Measurements from ENCODE around the gene SNX7. TPM values are rescaled to one million over a fixed set of nuclear protein-coding genes. Genes with fewer than 3 reads are reported as not detected.

SNX7 gene
- total RNA-seq, 1 donor from 2014 or later = 34.0 TPM

DNA sequence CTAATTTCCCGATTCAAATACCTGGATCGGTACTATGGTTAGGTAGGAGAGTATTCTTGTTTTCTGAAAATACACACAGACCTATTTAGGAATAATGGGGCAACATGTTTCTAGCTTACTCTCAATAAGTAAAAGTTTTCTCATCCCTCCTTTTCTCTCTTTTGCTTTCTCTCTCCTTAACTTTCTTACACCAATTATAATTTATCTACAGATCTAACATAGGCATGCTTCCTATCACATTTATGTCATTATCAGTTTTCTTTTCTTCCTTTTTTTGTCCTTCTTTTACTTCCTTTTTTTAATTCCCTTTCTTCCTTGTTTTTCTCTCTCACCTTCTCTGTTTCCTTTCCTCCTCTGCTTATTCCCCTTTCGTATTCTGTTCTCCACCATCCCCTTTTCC, 20.3 kb downstream of the SNX7 start:
- peaks cover 12% of the 10 kb centered on the region for H3K4me1 Mint-ChIP-seq (ENCODE audit: low read depth)

DNA sequence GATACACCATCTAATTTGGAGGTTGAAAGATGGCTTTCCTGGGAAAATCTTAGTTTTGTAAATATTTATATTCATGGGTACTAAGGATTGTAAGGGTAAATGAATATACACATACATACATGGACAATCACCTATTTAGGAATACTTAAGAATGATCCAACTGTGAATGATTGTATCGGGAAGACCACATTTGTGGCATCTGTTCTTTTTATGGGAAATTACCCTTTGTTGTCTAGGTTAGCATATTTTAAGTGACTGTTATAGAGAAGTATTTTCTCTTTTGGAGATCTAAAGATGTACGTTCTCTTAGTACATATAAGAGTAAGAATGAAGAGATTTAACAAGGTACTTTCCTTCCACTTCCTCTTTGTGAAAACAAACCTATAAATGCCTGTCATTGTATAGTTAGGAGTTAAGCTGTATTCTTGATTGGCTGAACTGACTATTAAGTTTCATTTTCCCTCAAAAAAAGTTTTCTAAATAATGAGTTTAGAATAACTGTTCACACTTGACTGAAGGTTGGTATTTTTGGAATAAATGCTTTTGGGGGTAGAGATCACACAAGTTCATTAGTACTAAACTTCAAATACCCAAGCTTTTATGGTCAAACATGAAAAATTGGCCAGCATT, 26.7 kb downstream of the SNX7 start:
- TF ChIP-seq, protein P1, sequence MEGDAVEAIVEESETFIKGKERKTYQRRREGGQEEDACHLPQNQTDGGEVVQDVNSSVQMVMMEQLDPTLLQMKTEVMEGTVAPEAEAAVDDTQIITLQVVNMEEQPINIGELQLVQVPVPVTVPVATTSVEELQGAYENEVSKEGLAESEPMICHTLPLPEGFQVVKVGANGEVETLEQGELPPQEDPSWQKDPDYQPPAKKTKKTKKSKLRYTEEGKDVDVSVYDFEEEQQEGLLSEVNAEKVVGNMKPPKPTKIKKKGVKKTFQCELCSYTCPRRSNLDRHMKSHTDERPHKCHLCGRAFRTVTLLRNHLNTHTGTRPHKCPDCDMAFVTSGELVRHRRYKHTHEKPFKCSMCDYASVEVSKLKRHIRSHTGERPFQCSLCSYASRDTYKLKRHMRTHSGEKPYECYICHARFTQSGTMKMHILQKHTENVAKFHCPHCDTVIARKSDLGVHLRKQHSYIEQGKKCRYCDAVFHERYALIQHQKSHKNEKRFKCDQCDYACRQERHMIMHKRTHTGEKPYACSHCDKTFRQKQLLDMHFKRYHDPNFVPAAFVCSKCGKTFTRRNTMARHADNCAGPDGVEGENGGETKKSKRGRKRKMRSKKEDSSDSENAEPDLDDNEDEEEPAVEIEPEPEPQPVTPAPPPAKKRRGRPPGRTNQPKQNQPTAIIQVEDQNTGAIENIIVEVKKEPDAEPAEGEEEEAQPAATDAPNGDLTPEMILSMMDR (IDR thresholded peaks at IDR 0.05) = no peak
- Mint-ChIP-seq H3K4me3 (ENCODE audit: unreplicated experiment) (no peak overlapping the region), H3K36me3 (ENCODE audit: low read depth) (peaks cover 9% of the 10 kb centered on the region), H3K27me3 (ENCODE audit: low read depth) (no peaks in the 10 kb centered on the region), H3K9me3 (ENCODE audit: low read depth) (no peaks in the 10 kb centered on the region), H3K4me1 (ENCODE audit: low read depth) (peaks cover 16% of the 10 kb centered on the region), H3K27ac (ENCODE audit: unreplicated experiment) (no peak overlapping the region)
- DNase-seq (ENCODE audit: low spot score) = no peak

More for the DNA sequence above, 20.3 kb downstream of the SNX7 start:
- TF ChIP-seq, protein P1 (IDR thresholded peaks at IDR 0.05) = no peak
- Mint-ChIP-seq H3K4me3 (ENCODE audit: unreplicated experiment) (no peak overlapping the region), H3K36me3 (ENCODE audit: low read depth) (peaks cover 12% of the 10 kb centered on the region), H3K27ac (ENCODE audit: unreplicated experiment) (no peak overlapping the region), H3K27me3 (ENCODE audit: low read depth) (no peaks in the 10 kb centered on the region), H3K9me3 (ENCODE audit: low read depth) (no peaks in the 10 kb centered on the region)
- DNase-seq (ENCODE audit: low spot score) = no peak

DNA sequence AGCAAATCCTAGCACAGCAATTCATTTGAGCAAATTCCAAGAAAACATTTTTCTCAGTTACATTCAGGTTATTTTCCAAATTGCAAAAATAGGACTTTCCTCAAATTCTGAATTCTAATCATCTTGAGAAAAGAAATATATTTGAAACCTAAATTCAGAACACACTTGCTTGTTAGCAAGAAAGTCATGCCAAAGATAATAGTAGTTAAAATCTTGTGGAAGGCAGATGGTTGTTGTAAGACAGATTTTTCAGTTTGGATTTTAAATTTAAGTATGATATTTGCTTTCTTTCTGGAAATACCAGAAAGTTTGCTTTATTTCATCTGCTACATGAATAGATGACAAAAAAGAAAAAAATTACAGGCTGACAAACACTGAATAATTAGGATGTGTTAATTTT, 29.1 kb downstream of the SNX7 start:
- H3K36me3 Mint-ChIP-seq (ENCODE audit: low read depth) = peaks cover 8% of the 10 kb centered on the region
- no peak overlapping the region for H3K27ac Mint-ChIP-seq (ENCODE audit: unreplicated experiment)
- no peak for DNase-seq (ENCODE audit: low spot score)
- no peak overlapping the region for H3K4me3 Mint-ChIP-seq (ENCODE audit: unreplicated experiment)
- TF ChIP-seq, protein P1 (IDR thresholded peaks at IDR 0.05) = no peak
- H3K9me3 Mint-ChIP-seq (ENCODE audit: low read depth) = no peaks in the 10 kb centered on the region
- no peaks in the 10 kb centered on the region for H3K27me3 Mint-ChIP-seq (ENCODE audit: low read depth)
- peaks cover 16% of the 10 kb centered on the region for H3K4me1 Mint-ChIP-seq (ENCODE audit: low read depth)

DNA sequence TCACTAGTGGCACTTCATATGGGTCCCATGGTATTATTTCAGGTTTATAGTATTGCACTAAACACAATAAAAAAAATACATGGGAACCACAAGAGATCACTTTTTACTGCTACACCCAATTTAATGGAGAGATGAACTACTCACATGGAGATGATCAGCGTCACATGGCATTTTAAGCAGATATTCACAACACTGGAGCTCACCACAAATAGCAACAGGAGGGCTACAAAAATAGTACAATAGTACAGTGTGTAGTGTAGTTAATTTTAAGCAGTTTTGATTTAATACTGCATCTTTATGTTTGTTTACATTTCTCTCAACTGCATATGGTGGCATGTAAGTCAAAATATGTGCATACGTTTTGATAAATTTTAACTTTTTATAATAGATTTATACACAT, 31.0 kb downstream of the SNX7 start:
- peaks cover 6% of the 10 kb centered on the region for H3K36me3 Mint-ChIP-seq (ENCODE audit: low read depth)
- no peaks in the 10 kb centered on the region for H3K9me3 Mint-ChIP-seq (ENCODE audit: low read depth)
- no peak for DNase-seq (ENCODE audit: low spot score)
- H3K4me3 Mint-ChIP-seq (ENCODE audit: unreplicated experiment) = no peak overlapping the region
- H3K27ac Mint-ChIP-seq (ENCODE audit: unreplicated experiment) = no peak overlapping the region
- H3K4me1 Mint-ChIP-seq (ENCODE audit: low read depth) = peaks cover 16% of the 10 kb centered on the region
- H3K27me3 Mint-ChIP-seq (ENCODE audit: low read depth) = no peaks in the 10 kb centered on the region
- TF ChIP-seq, protein P1 (IDR thresholded peaks at IDR 0.05) = no peak

DNA sequence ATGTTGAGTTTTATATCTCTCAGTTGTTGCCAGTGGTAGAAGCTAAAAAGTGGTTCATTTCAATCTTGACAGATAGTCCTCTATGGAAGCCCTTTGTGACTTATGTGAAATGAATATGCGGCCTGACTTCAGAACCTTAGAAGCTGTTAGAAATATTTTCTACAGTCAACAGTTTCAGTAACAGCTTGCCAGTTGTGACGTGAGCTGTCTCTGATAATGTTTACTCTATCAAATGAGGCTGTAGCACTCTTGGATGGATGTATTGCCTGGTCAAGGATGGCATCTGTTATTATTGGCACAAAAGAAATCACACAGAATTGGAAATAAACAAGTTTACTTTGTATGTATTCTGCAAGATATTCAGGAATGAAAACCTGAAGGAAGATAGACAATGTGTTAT, 31.9 kb downstream of the SNX7 start:
- H3K4me3 Mint-ChIP-seq (ENCODE audit: unreplicated experiment) = no peak overlapping the region
- TF ChIP-seq, protein P1 (IDR thresholded peaks at IDR 0.05) = no peak
- no peaks in the 10 kb centered on the region for H3K27me3 Mint-ChIP-seq (ENCODE audit: low read depth)
- no peak for DNase-seq (ENCODE audit: low spot score)
- H3K36me3 Mint-ChIP-seq (ENCODE audit: low read depth) = peaks cover 12% of the 10 kb centered on the region
- H3K27ac Mint-ChIP-seq (ENCODE audit: unreplicated experiment) = no peak overlapping the region
- no peaks in the 10 kb centered on the region for H3K9me3 Mint-ChIP-seq (ENCODE audit: low read depth)
- peaks cover 16% of the 10 kb centered on the region for H3K4me1 Mint-ChIP-seq (ENCODE audit: low read depth)
